ENCODE results near the gene ATAD1.
A peak's percentile ranks its signal among the peaks of the same experiment; 100 is the strongest.

GRCh38 chr10:87852089-87852488, 34.1 kb upstream of the ATAD1 start:
- TF ChIP-seq CTCF (conservative IDR thresholded peaks at IDR 0.05; ENCODE audit: low read depth, low read length) = no peak
- TF ChIP-seq RCOR1 (IDR thresholded peaks at IDR 0.05; ENCODE audit: insufficient replicate concordance, low read length) = no peak
- TF ChIP-seq BHLHE40 (IDR thresholded peaks at IDR 0.05; ENCODE audit: low read depth, low read length) = no peak
- no peak for TF ChIP-seq MXI1 (IDR thresholded peaks at IDR 0.05; ENCODE audit: borderline replicate concordance, low read depth, low read length)
- TF ChIP-seq POLR2A (IDR thresholded peaks at IDR 0.05; ENCODE audit: low read depth, low read length) = no peak
- no peak for TF ChIP-seq FOS (IDR thresholded peaks at IDR 0.05; ENCODE audit: low read depth, low read length)
- TF ChIP-seq RFX5 (IDR thresholded peaks at IDR 0.05; ENCODE audit: low read depth, low read length) = no peak
- no peak for TF ChIP-seq SMC3 (IDR thresholded peaks at IDR 0.05; ENCODE audit: low read depth, low read length)
- TF ChIP-seq USF2 (IDR thresholded peaks at IDR 0.05; ENCODE audit: low read depth, low read length) = no peak
- no peak for TF ChIP-seq RAD21 (IDR thresholded peaks at IDR 0.05; ENCODE audit: low read length)
- no peak for TF ChIP-seq CEBPB (IDR thresholded peaks at IDR 0.05; ENCODE audit: low read depth, low read length)
- peak; percentile 77 for TF ChIP-seq MAFK (IDR thresholded peaks at IDR 0.05; ENCODE audit: low read depth, low read length)
- TF ChIP-seq MAZ (IDR thresholded peaks at IDR 0.05; ENCODE audit: borderline replicate concordance, low read depth, low read length) = no peak

All from IMR-90 (cell line).